HG02610 (cell line): ENCODE measurements around the gene ZNF593OS.

ENCODE experiments used
- ATAC-seq: cut with Tn5 transposase; IDR thresholded peaks from one replicate; pipeline ENCODE4 v1.9.1; 2021; ENCODE audit warnings: mild to moderate bottlenecking, moderate library complexity; ENCODE audit not compliant: unreplicated experiment

ZNF593OS gene

DNA sequence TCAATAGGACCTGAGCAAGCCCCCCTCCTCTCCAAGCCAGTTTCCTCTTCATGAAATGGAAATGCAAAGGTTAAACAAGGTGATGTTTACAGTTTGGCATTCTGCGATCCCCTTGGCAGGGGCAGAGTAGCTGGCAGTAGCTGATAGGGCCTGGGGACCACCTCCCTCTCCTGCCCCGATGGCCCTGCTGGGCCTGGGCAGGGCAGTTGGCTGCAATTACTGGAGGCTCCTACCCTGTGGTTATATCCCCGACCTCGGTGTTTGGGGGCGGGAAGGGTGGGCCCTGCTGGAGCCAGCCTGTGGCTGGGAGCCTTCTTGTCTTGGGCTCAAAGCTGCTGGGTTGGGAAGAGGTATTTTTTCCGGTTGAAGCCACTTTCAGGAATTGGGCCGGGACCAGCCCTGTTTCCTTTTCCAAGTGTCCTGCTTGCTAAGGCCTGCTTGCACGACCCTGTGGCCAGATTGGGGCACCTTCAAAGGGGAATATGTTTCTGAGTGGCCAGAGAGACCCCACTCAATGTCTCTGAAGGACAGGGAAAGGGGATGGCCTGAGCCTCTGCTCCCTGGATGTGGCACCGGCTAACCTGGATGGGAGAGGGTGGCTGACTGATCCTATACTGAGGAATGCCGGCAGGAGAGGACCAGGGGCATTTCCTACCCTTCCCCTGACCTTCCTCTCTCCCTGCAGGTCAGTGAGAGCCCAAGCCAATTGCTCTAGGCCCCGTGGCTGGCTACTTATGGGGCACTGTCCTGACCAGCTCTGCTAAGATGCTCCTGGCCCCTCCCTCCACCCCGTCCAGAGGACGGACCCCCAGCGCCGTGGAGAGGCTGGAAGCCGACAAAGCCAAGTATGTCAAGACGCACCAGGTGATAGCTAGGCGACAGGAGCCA is 10.9 kb downstream of the ZNF593OS start:
- no peak for ATAC-seq

DNA sequence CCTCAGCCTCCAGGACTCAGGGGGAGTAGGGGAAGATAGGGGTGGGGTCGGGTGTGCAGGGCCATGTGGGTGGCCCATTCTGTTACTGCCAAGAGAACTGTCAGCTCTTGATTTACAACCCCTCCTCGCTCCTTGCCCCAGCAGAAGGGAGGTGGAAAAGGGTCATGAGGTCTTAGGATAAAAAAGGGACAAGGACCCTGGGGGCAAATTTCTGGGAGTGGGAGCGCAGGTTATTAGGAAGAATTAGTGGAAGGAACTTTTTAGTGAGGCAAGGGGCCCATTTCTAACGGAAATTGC is 11.9 kb downstream of the ZNF593OS start:
- ATAC-seq: no peak

DNA sequence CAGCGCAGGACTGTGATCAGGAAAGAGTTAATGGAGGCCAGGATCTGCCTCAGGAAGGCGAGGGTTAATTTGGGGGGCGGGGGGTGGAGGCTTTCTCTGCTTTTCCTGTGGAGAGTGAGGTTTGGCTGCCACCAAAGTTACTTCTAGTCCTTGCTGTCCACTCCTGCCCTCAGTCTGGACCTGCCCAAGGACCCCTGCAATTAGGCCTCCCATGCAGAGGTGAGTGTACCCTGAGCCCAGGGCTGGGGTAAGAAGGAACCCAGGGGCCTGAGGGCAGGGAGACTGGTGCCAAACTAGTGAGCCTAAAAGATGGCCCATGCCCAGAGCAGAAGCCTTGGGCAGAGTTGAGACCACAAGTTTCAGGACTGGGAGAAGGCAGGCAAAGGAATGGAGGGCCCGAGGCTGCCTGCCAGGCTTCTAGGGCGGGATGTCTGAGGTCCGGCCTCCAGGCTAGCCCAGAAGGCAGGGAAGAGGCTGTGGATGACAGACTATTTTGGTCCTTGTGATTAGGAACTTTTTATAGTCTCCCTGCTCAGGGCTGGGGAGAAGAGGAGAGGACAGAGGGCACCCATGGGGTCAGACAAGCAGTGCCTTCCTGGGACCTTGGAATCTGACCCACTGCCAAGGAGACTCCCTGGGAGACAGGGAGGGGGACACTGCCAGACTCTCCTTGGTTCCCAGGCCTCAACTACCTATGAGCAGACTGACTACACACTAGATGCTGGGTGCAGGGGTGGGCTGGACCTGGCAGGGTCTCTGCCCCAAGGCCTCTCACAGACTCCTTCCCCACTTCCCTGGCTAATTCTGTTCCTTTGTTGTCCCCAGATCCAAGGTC is 12.5 kb downstream of the ZNF593OS start, which contains the start of gene FAM110D:
Gene FAM110D, plus strand, starts transcription at position 172 of the 835 bp plus-strand sequence. CDS start 2,213 bp downstream, outside the sequence.
- no peak for ATAC-seq

DNA sequence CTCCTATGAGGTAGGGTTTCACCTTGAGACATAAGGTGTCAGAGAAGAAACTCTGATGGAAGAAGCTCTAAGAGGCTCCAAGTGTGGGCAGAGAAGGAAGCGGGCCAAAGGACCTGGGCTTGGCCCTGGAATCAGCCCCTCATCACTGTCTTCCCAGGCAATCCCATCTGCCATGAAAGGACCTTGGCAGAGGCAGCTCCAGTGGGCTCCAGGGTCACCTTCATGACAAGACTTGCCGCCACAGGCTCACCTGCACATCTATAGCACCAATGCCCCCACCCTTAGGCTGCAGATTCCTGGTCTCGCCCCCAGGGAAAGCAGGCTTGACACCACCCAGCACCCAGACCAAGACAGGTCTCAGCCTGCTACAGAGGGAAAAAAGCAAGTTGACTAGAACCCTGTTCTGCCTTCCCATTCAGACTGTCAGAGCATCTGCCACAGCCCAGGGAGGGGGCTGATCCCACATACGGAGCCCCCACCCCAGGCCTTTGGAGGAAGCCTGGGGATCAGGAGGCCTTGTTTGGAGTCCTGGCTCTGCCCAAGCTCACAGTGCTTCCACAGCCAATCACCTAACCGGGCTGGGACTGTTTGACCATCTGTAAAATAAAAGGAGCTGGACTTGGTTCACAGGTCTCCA is 13.2 kb downstream of the ZNF593OS start:
- no peak for ATAC-seq

DNA sequence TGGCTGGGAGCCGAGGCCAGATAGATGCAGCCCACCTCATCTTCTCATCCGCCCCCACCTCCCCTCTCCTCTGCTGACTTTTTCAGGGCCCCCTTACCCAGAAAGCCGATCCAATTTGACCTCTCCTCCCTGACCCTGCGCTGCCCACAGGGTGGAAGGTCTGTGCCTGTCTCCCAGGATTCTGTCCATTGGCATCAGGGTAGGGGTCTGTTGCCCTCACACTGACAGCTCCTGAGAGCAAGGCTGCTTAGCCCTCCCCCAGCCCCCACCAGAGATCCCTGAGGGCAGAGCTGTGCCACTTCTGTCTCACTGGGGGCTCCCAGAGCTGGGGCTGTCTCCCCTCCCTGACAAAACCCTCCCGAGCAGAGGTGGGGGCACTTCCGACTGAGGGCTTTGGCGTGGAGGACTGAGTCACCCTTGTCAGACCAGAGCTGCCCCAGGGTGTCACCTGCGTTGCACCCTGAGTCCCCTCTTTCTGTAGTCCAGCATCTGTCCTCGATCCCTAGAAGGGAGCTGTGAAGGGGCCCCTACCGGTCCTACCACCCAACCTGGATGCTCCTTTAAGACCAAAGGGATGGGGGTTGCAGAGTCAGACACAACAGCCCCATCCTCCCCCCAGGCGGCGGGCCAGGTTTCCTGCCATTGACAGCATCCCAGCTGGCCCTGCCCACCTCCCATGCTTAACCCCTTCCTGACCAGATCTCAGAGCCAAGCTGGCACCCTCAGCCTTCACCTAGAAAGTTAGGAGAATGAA is 15.2 kb downstream of the ZNF593OS start:
- ATAC-seq: no peak

DNA sequence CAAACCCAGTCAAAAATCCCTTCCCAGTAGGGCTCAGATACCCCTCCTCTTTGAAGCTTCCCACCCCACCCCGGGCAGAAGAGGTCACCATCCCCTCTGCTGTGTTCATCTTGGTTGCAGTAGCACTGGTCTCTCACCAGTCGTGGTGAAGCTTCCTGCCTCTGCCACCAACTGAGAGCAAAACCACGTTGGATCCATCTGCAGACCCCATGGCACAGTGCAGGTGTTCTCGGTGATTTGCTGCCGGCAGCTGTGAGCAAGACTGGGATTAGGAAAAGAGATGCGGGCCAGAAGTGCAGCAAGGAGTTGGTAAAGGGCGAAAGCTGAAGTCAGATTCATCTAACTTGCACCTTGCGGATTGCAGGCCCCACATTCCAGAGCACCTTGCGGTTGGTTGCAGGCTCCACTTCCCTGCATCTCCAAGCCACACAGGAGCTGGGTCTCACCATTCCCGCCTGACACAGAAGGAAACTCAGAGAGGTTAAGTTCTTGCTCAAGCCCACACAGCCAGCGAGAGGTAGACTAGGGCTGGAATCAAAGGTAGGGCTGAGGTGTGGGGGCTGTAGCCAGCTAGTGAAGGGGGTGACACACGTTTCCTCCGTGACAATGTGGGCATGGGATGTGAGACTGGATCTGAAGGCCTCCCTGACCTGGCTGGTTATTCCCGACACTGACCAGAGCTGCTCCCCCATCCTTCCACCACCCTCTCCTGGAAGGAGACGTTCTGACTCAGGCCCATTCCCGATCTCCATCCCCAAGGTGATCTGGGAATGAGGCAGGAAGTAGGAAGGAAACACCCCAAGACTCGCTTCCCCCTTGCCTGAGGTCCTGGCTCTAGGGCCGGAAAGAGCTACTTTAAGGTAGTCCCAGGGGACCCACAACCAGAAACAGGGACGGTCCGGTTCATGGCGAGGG is 16.0 kb downstream of the ZNF593OS start:
- no peak for ATAC-seq

DNA sequence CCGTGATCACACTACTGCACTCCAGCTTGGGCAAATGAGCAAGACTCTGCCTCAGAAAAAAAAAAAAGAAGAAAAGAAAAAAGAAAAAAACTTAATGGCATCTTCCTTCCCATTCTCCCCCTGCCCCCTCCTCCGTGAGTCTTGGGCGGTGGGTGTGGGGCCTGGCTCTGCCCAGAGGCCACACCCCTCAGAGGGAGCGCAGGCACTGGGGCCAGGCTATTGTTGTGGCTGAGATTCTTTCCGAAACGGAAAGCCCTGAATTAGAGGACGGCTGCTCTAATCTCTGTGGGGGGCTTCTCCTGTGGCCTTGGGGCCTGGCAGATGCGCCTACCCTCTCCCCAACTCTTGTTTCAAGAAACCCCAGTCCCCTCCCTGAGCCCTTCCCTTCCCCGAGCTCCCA is 16.9 kb downstream of the ZNF593OS start:
- no peak for ATAC-seq

DNA sequence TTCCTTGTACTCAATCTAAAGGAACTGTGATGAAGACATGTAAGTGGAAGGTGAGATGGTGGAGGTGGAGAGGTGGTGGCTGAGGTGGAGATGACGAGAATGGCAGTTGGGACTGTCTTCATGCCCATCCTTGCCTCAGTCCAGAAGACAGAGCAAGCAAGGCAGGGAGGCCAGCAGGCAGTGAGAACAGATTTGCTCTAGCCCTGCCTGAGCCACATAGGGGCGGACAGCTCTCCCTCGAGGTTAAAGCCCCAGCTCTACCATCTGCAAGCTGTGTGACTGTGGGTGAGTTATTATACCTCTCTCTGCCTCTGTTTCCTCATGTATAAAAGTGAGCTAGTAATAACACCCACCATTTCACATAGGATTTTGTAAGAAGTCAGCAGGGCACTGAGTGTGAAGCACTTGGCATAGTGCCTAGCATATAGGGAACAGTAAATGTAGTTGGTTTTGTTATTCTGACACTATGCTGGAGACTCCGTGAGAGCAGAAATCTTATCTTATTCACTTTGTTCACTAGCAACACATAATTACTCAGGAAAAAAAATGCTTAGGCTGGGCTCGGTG is 17.6 kb downstream of the ZNF593OS start:
- no peak for ATAC-seq

DNA sequence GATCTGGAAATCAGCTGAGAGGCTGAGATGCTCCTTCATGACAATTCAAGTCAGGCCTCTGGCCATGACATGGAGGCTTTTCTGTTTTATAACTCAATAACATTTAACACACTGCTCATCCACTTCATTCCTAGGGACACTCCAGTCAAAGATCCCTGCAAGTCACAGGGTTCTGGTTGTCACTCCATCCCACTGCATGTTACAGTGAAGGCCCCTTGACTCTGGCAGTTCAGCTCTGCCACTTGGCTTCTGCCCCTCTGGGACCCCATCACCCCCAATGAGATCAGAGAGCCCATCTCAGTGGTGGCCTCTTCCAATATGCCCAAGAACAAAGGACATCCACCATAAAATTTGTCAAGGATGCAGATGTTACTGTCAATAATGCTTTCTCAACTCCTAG is 22.7 kb downstream of the ZNF593OS start:
- ATAC-seq: no peak

DNA sequence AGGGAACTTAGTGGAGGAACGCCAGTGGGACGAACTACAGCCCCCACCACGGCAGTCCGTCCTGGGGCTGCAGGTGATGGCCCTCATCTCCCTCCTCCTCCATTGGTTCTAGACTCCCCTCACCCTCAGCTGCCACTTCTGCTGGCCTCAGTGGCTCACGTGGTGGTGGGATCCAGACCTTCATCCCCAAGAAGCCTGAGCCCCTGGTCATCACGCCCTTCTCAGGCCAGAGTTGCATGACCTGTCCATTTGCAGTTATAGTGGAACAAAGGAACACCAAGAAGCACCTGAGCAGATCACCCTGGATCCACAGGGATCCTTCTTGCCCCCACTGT is 25.7 kb downstream of the ZNF593OS start:
- ATAC-seq: no peak

DNA sequence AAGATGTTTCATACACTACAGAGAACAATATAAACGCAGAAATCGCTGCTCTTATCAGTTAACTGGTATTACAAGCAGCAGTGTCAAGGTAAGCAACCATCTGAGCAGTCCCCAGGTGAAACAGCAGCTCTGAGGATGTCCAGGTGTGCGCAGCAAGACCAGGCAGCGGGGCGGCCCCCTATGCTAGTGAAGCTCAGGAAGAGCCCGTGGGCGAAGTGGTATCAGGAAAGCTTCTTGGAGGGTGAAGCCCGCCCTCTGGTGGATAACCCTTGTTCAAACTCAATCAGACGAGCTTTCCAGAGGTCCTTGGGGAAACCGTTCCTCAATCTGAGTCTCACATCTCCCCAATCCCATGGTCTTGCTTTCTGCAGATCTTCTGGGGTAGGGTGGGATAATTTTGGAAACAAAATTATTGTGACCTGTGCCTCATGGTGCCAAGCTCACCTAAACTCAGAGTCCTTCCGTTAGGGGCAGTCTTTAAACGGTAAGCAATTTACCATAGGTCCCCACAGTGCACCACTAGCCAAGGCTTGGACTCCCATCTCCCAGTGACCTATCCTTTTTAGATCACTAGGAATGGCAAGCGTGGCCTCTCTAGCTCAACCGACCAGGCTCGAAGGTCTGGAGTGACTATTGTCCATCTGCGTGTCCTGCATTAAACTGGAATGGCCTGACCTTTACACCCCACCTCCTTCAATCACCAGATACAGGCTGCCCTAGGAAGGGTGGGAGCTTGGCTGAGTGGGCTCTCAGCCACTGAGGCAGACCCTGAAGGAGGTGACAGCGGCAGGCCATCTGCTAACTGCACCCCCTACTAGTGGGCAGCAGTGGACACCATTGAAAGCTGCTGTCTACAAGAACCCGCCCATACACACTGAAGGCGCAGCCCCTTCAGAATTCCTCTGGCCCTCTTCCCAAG is 26.3 kb downstream of the ZNF593OS start:
- ATAC-seq: no peak

DNA sequence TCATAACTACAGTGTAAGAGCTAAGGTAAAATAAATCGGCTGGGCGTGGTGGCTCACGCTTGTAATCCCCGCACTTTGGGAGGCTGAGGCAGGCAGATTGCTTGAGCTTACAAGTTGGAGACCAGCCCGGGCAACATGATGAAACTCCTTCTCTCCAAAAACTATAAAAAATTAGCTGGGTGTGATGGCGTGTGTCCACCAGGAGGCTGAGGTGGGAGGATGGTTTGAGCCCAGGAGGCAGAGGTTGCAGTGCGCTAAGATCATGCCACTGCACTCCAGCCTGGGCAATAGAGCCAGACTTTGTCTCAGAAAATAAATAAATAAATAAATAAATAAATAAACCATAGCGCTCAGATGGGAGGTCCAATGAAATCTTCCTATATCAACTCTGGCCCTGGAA is 29.5 kb downstream of the ZNF593OS start:
- ATAC-seq: no peak

DNA sequence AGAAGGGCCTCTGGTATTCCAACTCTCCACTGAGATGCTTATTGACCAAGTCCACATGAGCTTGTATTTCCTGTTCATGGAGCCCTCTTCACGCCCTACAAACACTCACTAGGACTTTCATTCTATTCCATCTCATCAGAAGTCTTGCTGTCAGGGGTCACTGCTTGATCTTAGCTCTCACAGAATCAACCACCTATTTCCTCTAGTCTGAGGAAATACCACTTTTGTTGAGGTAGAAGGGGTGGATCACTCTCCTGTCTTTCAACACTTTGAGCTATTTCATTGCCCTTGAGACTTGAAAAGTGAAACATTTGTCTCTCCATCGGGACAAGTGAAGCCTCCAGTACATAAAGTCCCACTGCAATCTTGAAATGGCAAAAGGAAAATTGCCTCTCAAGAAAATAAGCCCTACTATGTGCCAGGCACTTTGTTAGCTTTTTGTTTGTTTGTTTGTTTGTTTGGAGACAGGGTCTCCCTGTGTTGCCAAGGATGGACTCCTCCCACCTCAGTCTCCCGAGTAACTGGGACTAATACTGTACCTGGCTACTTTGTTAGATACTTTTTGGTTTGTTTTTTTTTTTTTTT is 32.6 kb downstream of the ZNF593OS start:
- no peak for ATAC-seq

DNA sequence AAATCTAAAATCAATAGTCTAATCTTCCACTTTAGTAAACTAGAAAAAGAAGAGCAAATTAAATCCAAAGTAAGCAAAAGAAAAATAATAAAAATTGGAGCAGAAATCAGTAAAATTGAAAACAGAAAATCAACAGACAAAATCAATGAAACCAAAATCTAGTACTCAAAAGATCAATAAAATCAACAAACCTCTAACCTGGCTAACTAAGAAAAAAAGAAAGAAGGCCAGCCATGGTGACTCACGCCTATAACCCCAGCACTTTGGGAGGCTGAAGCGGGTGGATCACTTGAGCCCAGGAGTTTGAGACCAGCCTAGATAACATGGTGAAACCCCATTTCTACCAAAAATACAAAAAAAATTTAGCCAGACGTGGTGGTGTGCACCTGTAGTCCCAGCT is 37.2 kb downstream of the ZNF593OS start:
- ATAC-seq: no peak

DNA sequence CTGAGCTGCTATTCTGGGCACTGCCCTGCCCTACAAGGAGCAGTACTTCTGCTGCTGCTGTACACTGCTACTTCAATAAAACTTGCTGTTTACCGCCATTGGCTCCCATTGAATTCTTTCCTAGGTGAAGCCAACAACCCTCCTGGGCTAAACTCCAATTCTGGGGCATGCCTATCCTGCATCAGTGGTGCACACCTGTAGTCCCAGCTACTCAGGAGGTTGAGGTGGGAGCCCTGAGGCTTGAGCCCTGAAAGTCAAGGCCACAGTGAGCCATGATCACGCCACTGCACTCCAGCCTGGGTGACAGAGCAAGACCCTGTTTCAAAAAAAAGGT is 38.8 kb downstream of the ZNF593OS start:
- no peak for ATAC-seq

DNA sequence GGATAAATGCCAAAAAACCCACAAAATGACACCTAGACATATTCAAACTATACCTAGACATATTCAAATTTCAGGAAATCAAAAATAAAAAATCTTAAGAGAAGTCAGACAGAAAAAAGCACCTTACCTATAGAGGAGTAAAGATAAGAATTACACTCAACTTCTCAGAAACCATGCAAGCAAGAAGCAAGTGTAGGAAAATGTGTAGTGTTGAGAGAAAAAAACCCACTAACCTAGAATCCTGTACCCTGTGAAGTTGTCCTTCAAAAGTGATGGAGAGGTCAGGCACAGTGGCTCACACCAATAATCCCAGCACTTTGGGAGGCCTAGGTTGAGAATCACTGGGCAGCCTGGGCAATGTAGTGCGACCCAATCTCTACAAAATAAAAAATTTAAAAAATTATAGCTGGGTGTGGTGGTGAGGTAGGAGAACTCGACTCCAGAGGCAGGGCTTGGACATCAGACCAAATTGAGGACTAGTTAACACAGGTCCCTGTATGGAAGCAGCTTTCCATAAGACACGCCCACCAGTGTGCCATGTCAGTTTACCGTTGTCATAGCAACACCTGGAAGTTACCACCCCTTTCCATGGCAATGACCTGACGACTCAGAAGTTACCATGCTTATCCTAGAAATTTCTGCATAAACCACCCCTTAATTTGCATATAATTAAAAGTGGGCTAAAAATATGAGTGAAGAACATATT is 39.4 kb downstream of the ZNF593OS start:
- ATAC-seq: no peak

DNA sequence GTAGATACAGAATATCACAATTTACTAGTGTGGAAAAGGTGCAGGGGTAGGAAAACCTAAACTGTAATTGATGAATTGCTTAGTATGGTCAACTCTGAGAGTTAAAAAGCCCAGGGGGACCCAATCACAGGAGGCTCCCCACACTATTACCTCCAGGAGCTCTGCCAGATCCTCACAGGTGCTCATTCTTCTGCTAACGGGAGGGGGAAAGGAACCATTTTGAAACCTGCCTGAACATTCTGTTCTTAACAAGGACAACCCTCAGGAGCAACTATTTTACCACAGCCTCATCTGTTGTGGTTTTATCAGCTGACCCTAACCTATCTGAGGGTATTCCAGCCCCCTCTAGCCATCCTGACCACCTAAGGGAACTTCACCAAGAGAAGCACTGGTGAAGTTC is 40.9 kb downstream of the ZNF593OS start:
- ATAC-seq: no peak

DNA sequence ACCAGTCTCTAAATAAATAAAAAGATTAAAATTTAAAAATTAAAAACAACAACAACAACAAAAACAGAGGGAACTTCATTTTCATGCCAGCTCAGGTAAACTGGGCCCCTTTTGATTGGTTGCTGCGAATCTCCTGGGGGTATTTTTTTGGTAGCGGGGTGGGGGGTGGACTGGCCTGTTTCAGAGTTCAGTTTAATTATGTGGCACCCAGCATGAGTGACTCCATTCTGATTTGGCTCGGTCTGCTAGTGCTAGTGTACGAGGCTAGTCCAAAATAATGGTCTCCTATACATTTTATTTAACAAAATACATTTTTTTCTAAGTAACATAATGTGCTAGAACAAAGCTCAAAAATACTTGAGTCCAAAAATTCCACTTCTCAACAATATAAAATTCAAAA is 41.9 kb downstream of the ZNF593OS start:
- no peak for ATAC-seq
